Karpas-422 (cell line): ENCODE data around the gene PROSER2. TPM values are rescaled to one million over a fixed set of nuclear protein-coding genes. Genes with fewer than 3 reads are reported as not detected.

Source experiments
- DNase-seq: peaks from one replicate; pipeline ENCODE4 v3.0.0-alpha.2; 2015
- H2AFZ ChIP-seq: fragments of 200-600 bp; sonication (generic); 2 replicates; pipeline ENCODE4 v1.6.1; 2014; ENCODE audit warnings: antibody characterized with exemption, low read length, mixed read lengths
- H3K27ac ChIP-seq: fragments of 200-600 bp; sonication (generic); 2 replicates; pipeline ENCODE4 v1.5.1; 2014; ENCODE audit warnings: mild to moderate bottlenecking, low read length, moderate library complexity
- H3K27me3 ChIP-seq: fragments of 200-600 bp; sonication (generic); 2 replicates; pipeline ENCODE4 v1.6.1; 2014; ENCODE audit warnings: low read length, mixed read lengths
- H3K36me3 ChIP-seq: fragments of 200-600 bp; sonication (generic); 2 replicates; pipeline ENCODE4 v1.6.1; 2014; ENCODE audit warnings: low read length, mixed read lengths; ENCODE audit not compliant: insufficient read depth
- H3K4me1 ChIP-seq: fragments of 200-600 bp; sonication (generic); 2 replicates; pipeline ENCODE4 v1.6.1; 2014; ENCODE audit warnings: mild to moderate bottlenecking, low read length, mixed read lengths
- H3K4me2 ChIP-seq: fragments of 200-600 bp; sonication (generic); 2 replicates; pipeline ENCODE4 v1.6.1; 2014; ENCODE audit warnings: low read length, low read depth, mild to moderate bottlenecking; ENCODE audit not compliant: poor library complexity, severe bottlenecking
- H3K4me3 ChIP-seq: fragments of 200-600 bp; sonication (generic); 2 replicates; pipeline ENCODE4 v1.5.1; 2014; ENCODE audit warnings: mild to moderate bottlenecking, antibody characterized with exemption, low read length, mixed read lengths
- H3K79me2 ChIP-seq: fragments of 200-600 bp; sonication (generic); 2 replicates; pipeline ENCODE4 v1.6.1; 2014; ENCODE audit warnings: mild to moderate bottlenecking, low read length, mixed read lengths
- H3K9ac ChIP-seq: fragments of 200-600 bp; sonication (generic); 2 replicates; pipeline ENCODE4 v1.6.0; 2014; ENCODE audit warnings: low read length
- H3K9me2 ChIP-seq: fragments of 200-600 bp; sonication (generic), shearing (Covaris generic); replicated peaks from 2 replicates; pipeline ENCODE4 v1.6.0; 2014; ENCODE audit warnings: mild to moderate bottlenecking, low read length, moderate library complexity; ENCODE audit not compliant: insufficient read depth
- H3K9me3 ChIP-seq: fragments of 300-700, 200-600 bp; sonication (generic); 2 replicates; pipeline ENCODE4 v1.6.1; 2014; ENCODE audit warnings: low read length, mixed read lengths
- H4K20me1 ChIP-seq: fragments of 200-600 bp; sonication (generic); 2 replicates; pipeline ENCODE4 v1.6.1; 2014; ENCODE audit warnings: mild to moderate bottlenecking, antibody characterized with exemption, low read length, low read depth; ENCODE audit not compliant: insufficient read depth
- total RNA-seq: library from RNA; depleted of rRNA; stranded (reverse); fragments of >200 nt; shearing (Covaris generic); gene quantifications from 2 replicates; pipeline ENCODE4 v1.2.3, GENCODE V29; 2014; ENCODE audit warnings: low replicate concordance

Gene PROSER2
- total RNA-seq, 1 experiment from 2014 or later = not detected

DNA sequence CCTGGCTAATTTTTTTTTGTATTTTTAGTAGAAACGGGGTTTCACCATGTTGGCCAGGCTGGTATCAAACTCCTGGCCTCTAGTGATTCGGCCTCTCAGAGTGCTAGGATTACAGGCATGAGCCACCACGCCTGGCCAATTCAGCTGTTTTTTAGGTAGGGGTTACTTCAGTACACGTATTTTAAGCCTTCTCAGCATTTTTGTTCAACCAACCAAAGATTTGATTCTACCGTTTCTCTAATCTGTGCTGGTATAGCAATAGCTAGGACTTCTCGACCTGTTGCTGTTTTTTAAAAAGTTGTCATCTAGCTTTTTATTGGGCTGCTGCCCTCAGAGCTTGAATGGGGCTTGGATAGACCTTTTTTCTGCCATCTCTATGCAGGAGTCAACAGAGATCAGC is 34.9 kb downstream of the PROSER2 start:
- no peak overlapping the region for H2AFZ ChIP-seq
- H3K36me3 ChIP-seq = no peaks in the 10 kb centered on the region
- no peak overlapping the region for H3K4me3 ChIP-seq
- no peaks in the 10 kb centered on the region for H3K9me2 ChIP-seq
- H3K4me1 ChIP-seq = peaks cover under 1% of the 10 kb centered on the region; the same call in 1 of the 2 replicates
- H3K9me3 ChIP-seq = no peaks in the 10 kb centered on the region
- H3K79me2 ChIP-seq = no peaks in the 10 kb centered on the region
- H4K20me1 ChIP-seq = no peaks in the 10 kb centered on the region
- no peak for DNase-seq
- no peak overlapping the region for H3K9ac ChIP-seq
- no peak overlapping the region for H3K4me2 ChIP-seq
- no peaks in the 10 kb centered on the region for H3K27me3 ChIP-seq
- no peak overlapping the region for H3K27ac ChIP-seq

GRCh38 chr10:11861341-11861740 is 38.2 kb downstream of the PROSER2 start:
- no peak overlapping the region for H3K9ac ChIP-seq
- H3K27ac ChIP-seq = no peak overlapping the region
- H3K9me2 ChIP-seq = no peaks in the 10 kb centered on the region
- peaks cover 12% of the 10 kb centered on the region for H3K4me1 ChIP-seq
- no peaks in the 10 kb centered on the region for H4K20me1 ChIP-seq
- no peaks in the 10 kb centered on the region for H3K36me3 ChIP-seq
- no peak overlapping the region for H3K4me3 ChIP-seq
- no peak overlapping the region for H2AFZ ChIP-seq
- no peak overlapping the region for H3K4me2 ChIP-seq
- no peak for DNase-seq
- H3K27me3 ChIP-seq = no peaks in the 10 kb centered on the region
- H3K9me3 ChIP-seq = no peaks in the 10 kb centered on the region
- no peaks in the 10 kb centered on the region for H3K79me2 ChIP-seq

DNA sequence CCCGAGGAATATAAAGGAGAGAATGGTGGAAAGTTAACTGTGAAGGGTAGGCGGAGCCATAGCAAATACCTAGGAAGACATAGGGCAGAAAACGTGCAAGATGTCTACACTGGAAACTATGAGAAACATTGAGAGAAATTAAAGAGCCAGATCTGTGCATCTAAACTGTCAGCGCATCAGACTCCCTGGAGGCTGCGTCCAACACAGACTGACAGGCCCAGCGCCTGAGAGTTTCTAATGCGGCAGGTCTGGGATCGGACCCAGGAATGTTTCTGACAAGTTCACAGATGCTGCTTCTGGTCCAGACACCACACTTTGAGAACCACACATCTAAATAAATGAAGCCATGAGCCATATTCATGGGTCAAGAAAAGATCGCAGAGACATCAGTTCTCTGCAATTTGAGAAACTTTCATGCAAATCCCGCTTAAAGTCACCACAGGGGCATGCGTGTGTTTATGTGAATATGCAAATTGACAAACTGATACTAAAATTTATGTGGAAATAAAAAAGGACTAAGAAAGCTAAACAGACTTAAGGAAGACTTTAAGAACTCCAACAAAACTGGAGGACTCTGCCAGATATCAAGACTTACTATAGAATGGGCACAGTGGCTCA is 38.8 kb downstream of the PROSER2 start:
- DNase-seq = no peak
- Histone ChIP-seq H3K4me2 (no peak overlapping the region), H3K9me3 (no peaks in the 10 kb centered on the region), H3K36me3 (no peaks in the 10 kb centered on the region), H3K4me3 (no peak overlapping the region), H4K20me1 (no peaks in the 10 kb centered on the region), H3K79me2 (no peaks in the 10 kb centered on the region), H3K9ac (no peak overlapping the region), H3K9me2 (no peaks in the 10 kb centered on the region), H3K4me1 (peaks cover 12% of the 10 kb centered on the region), H2AFZ (no peak overlapping the region), H3K27ac (no peak overlapping the region), H3K27me3 (no peaks in the 10 kb centered on the region)

DNA sequence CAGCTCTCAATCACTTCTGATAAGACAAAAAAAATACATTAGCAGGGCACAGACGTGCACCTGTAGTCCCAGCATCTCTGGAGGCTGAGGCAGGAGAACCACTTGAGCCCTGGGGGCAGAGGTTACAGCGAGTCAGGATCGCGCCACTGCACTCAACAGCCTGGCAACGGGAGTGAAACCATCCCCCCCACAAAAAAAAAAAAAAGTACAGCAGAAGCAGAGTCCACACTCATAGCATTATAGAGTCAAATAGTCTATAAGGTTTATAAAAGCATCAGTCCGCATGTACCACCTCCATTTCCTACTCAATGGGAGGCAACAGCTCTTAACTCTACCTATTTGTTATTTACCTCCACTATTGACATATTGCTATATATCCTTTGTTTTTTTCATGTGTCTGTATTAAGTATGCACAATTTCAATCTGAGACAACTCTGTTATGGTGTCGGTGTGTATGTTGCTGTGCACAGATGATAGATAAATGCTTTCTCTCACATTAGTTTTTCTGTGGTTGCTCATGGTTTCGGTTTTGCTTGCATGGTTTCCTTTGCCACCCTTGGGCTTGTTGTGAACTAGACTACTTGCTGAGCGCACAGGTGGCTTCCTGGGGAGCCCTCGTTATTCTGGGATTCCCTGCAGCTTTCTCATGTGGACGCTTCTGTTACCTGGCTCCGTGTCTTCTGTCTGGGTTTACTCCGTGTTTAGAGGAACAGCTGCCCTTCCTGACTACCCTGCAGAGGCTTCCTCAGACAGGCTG is 40.4 kb downstream of the PROSER2 start:
- H3K9me2 ChIP-seq = no peaks in the 10 kb centered on the region
- H3K4me3 ChIP-seq = peak overlapping the region; percentile 69
- peak overlapping the region; percentile 68 for H3K9ac ChIP-seq
- peak overlapping the region; percentile 82 for H3K4me2 ChIP-seq
- peaks cover 19% of the 10 kb centered on the region for H3K4me1 ChIP-seq
- DNase-seq = peak; percentile 58
- no peaks in the 10 kb centered on the region for H3K9me3 ChIP-seq
- H3K79me2 ChIP-seq = no peaks in the 10 kb centered on the region
- no peaks in the 10 kb centered on the region for H4K20me1 ChIP-seq
- H3K36me3 ChIP-seq = no peaks in the 10 kb centered on the region
- H3K27me3 ChIP-seq = no peaks in the 10 kb centered on the region
- H3K27ac ChIP-seq = no peak overlapping the region
- peak overlapping the region; percentile 99 for H2AFZ ChIP-seq

DNA sequence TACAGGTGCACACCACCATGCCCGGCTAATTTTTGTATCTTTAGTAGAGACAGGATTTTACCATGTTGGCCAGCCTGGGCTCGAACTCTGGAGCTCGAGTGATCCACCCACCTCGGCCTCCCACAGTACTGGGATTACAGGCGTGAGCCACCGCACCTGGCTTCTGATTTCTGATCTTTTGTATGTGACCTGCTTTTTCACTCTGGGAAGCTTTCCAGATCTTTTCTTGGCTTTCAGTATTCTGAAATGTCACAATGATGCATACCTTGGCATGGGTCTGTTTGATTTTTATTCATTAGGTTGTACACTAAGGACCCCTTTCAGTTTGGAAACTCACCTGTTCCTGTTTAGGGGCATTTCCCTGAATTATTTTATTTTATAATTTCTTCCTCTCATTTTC is 41.6 kb downstream of the PROSER2 start:
- H3K36me3 ChIP-seq = no peaks in the 10 kb centered on the region
- H3K27me3 ChIP-seq = no peaks in the 10 kb centered on the region
- no peak overlapping the region for H3K9ac ChIP-seq
- no peak for DNase-seq
- no peak overlapping the region for H3K4me2 ChIP-seq
- H3K9me3 ChIP-seq = no peaks in the 10 kb centered on the region
- no peak overlapping the region for H3K4me3 ChIP-seq
- no peaks in the 10 kb centered on the region for H3K79me2 ChIP-seq
- H3K9me2 ChIP-seq = no peaks in the 10 kb centered on the region
- H3K4me1 ChIP-seq = peaks cover 19% of the 10 kb centered on the region
- no peak overlapping the region for H3K27ac ChIP-seq
- no peak overlapping the region for H2AFZ ChIP-seq
- H4K20me1 ChIP-seq = no peaks in the 10 kb centered on the region

- Histone ChIP-seq H3K4me1 (peaks cover 19% of the 10 kb centered on the region), H3K27ac (no peak overlapping the region), H3K9ac (no peak overlapping the region), H3K27me3 (no peaks in the 10 kb centered on the region), H4K20me1 (no peaks in the 10 kb centered on the region), H3K9me3 (no peaks in the 10 kb centered on the region), H2AFZ (no peak overlapping the region), H3K9me2 (no peaks in the 10 kb centered on the region), H3K4me2 (no peak overlapping the region), H3K36me3 (no peaks in the 10 kb centered on the region), H3K79me2 (no peaks in the 10 kb centered on the region), H3K4me3 (no peak overlapping the region)
- no peak for DNase-seq
Observed at GRCh38 chr10:11865561-11865960, 42.4 kb downstream of the PROSER2 start.

- Histone ChIP-seq H3K9ac (no peak overlapping the region), H3K27me3 (no peaks in the 10 kb centered on the region), H2AFZ (no peak overlapping the region), H3K4me2 (no peak overlapping the region), H3K27ac (no peak overlapping the region), H3K9me2 (no peaks in the 10 kb centered on the region), H3K9me3 (no peaks in the 10 kb centered on the region), H3K4me3 (no peak overlapping the region), H3K4me1 (peaks cover 19% of the 10 kb centered on the region), H3K79me2 (no peaks in the 10 kb centered on the region), H4K20me1 (no peaks in the 10 kb centered on the region), H3K36me3 (no peaks in the 10 kb centered on the region)
- DNase-seq = no peak
Observed at GRCh38 chr10:11866199-11866925, 43.2 kb downstream of the PROSER2 start.

- Histone ChIP-seq H3K36me3 (no peaks in the 10 kb centered on the region), H3K27me3 (no peaks in the 10 kb centered on the region), H3K9me3 (no peaks in the 10 kb centered on the region), H3K4me1 (peaks cover 8% of the 10 kb centered on the region), H4K20me1 (no peaks in the 10 kb centered on the region), H3K9me2 (no peaks in the 10 kb centered on the region), H3K27ac (no peak overlapping the region), H3K79me2 (no peaks in the 10 kb centered on the region), H3K4me3 (no peak overlapping the region), H3K9ac (no peak overlapping the region), H3K4me2 (no peak overlapping the region), H2AFZ (no peak overlapping the region)
- DNase-seq = no peak
Observed at GRCh38 chr10:11869219-11869618, 46.1 kb downstream of the PROSER2 start.
